AG04449 (cell line): Measurements from ENCODE around the gene PRMT3.

Experiments
- CTCF ChIA-PET: fragments of 350-600 bp; formaldehyde crosslinking; extraction: SDS; loops from one replicate; lab custom pipeline; 2021; ENCODE audit warnings: antibody characterized with exemption; lab: Yijun Ruan, JAX
- POLR2A ChIA-PET: fragments of 400-600, 350-600 bp; formaldehyde crosslinking; extraction: SDS; loops from one replicate; lab custom pipeline; 2020; ENCODE audit warnings: antibody characterized with exemption, inconsistent platforms; lab: Yijun Ruan, JAX
- DNase-seq: peaks from one replicate; pipeline ENCODE4 v3.0.0-alpha.2; 2010; ENCODE audit warnings: low read depth, low spot score
- H3K4me3 ChIP-seq: 2 replicates; pipeline ENCODE4 v1.5.1; 2011; ENCODE audit warnings: low read depth, mild to moderate bottlenecking, control low read depth, low read length
- CTCF ChIP-seq: IDR thresholded peaks from one replicate; pipeline ENCODE4 v1.5.1; 2011; ENCODE audit warnings: mild to moderate bottlenecking, moderate library complexity, low read length, control low read depth, inconsistent platforms; ENCODE audit not compliant: insufficient read depth; ENCODE audit errors: missing control alignments

Gene PRMT3

DNA sequence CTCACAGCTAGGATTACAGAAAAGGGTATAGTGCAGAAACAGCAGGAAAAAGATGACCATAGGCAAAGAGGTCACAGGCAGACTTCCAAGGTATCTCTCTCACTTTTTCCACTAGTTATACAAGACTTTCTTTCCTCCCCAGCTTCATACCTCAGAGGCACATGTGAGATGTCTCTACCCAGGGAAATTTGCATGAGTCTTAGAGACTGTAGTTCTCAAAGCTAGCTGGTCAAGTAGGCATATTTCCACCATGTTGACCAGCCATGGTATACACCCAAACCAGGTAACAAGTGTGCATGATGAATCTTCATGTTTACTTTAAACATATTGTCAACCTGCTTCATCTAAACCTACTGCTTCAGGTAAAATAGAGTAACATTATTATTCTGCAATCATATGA is 27.9 kb downstream of the PRMT3 start:
- no peak for TF ChIP-seq CTCF
- ChIA-PET POLR2A (no interaction called here), CTCF (interaction anchor here (1.4 kb wide), 1 partner anchor 18 kb away, joined by 5 read pairs; no protein-coding TSS in a partner anchor)

GRCh38 chr11:20417771-20418170 is 30.3 kb downstream of the PRMT3 start:
- TF ChIP-seq CTCF, result no peak
- POLR2A ChIA-PET, result no interaction called here
- CTCF ChIA-PET, result no interaction called here
- DNase-seq, result no peak
- no peak overlapping the region for H3K4me3 ChIP-seq

More for the DNA sequence above, 27.9 kb downstream of the PRMT3 start:
- no peak overlapping the region for H3K4me3 ChIP-seq
- DNase-seq, result no peak

DNA sequence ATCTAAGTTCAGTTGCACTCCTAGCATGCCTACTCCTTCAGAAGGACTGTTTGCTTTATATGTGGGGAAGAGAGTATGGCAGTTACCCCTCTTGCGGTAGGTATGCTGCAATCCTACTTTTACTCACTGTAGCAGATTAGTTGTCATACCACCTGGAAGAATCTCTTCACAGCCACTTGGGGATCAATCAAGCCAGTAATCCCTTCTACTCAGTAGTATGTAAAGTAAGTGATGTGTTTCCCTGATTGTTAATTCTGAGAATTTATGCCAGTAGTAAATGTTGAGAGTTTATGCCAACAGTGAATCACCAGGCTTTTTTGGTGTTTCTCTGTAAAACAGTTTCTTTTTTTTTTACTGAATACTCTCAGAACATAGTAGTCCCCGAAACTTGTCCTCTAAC is 34.4 kb downstream of the PRMT3 start:
- CTCF ChIA-PET, result interaction anchor here (0.8 kb wide), 1 partner anchor 188 kb away, joined by 3 read pairs; no protein-coding TSS in a partner anchor
- POLR2A ChIA-PET, result no interaction called here
- no peak for TF ChIP-seq CTCF
- no peak overlapping the region for H3K4me3 ChIP-seq
- no peak for DNase-seq

- no peak for DNase-seq
- TF ChIP-seq CTCF, result no peak
- POLR2A ChIA-PET, result no interaction called here
- CTCF ChIA-PET, result interaction anchor here (1.2 kb wide), 1 partner anchor 15 kb away, joined by 3 read pairs; no protein-coding TSS in a partner anchor
- no peak overlapping the region for H3K4me3 ChIP-seq
Observed at GRCh38 chr11:20429216-20429615, 41.7 kb downstream of the PRMT3 start.

- DNase-seq, result no peak
- no peak for TF ChIP-seq CTCF
- POLR2A ChIA-PET, result no interaction called here
- CTCF ChIA-PET, result interaction anchor here (0.5 to 2.3 kb wide), 4 partner anchors 9 to 48 kb away, joined by 3 to 6 read pairs (median 4); no protein-coding TSS in a partner anchor
- H3K4me3 ChIP-seq, result no peak overlapping the region
Observed at GRCh38 chr11:20438637-20439036, 51.1 kb downstream of the PRMT3 start.

DNA sequence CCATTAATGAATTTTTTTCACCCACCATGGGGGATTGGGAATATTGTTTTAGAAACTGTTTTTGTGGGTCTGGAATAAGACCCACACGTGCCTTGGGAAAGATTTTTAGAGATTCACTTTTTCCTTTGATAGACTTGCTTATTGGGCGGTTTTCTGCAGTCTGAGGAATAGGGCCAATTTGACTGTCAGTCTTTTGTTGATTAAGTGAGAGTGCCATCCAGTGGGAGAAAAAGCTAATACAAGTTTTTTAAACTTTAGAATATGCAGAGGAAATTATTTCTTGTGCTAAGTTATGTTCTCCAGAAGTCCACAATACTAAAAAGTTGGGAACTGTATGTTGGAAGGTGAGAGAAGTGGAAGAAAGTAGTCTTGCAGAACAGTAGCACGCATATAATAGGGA is 56.1 kb downstream of the PRMT3 start:
- H3K4me3 ChIP-seq, result no peak overlapping the region
- ChIA-PET CTCF (interaction anchor here (0.6 to 2.9 kb wide), 10 partner anchors 11 to 316 kb away, joined by 3 to 15 read pairs (median 4); no protein-coding TSS in a partner anchor), POLR2A (no interaction called here)
- no peak for DNase-seq
- peak; percentile 17 for TF ChIP-seq CTCF
